A549 (cell line): ENCODE results near the gene ADARB2. TPM values are rescaled to one million over a fixed set of nuclear protein-coding genes. Genes with fewer than 3 reads are reported as not detected.

Experiments
- ATAC-seq, 2 experiments: fragments of 200-7000 bp in 1 of 2; fragments of >200 bp in 1 of 2; cut with Nextera tagmentation in 1 of 2; cut with Tn5 transposase in 1 of 2; 3 replicates each; pipeline versions ENCODE4 v1.8.0 to v1.9.1; 2018 to 2020; ENCODE audit warnings: mild to moderate bottlenecking in 1 of 2, moderate library complexity in 1 of 2
- CTCF ChIA-PET: fragments of 300-600 bp; sonication (Branson Sonifier 250); formaldehyde crosslinking; extraction: SDS; loops from one replicate; lab custom pipeline; 2021; ENCODE audit warnings: antibody characterized with exemption, inconsistent platforms; lab: Yijun Ruan, JAX
- POLR2A ChIA-PET: fragments of 350-600 bp; formaldehyde crosslinking; extraction: SDS; loops from one replicate; lab custom pipeline; 2021; ENCODE audit warnings: antibody characterized with exemption, inconsistent platforms; lab: Yijun Ruan, JAX
- DNase-seq, 2 experiments: peaks; one replicate each; pipeline versions ENCODE4 v3.0.0 to v3.0.0-alpha.2; 2011 to 2016; ENCODE audit warnings: low read depth in 1 of 2, low spot score in 1 of 2
- FAIRE-seq: peaks from 2 replicates; lab custom pipeline; 2011; peaks lifted over from hg19 to GRCh38; lab: Jason Lieb, UNC
- H3K27ac ChIP-seq, 2 experiments: fragments of >200 bp; sonication (Bioruptor Twin); formaldehyde crosslinking; 3 replicates each; pipeline ENCODE4 v1.5.1; 2016 to 2017
- H3K4me1 ChIP-seq: fragments of >200 bp; sonication (Bioruptor Twin); formaldehyde crosslinking; 3 replicates; pipeline ENCODE4 v1.6.1; 2016
- H3K4me2 ChIP-seq: fragments of >200 bp; sonication (Bioruptor Twin); formaldehyde crosslinking; 3 replicates; pipeline ENCODE4 v1.6.1; 2016
- H3K4me3 ChIP-seq: fragments of >200 bp; sonication (Bioruptor Twin); formaldehyde crosslinking; 3 replicates; pipeline ENCODE4 v1.5.1; 2016
- H3K9me3 ChIP-seq: fragments of >200 bp; sonication (Bioruptor Twin); formaldehyde crosslinking; 3 replicates; pipeline ENCODE4 v1.6.1; 2016
- BHLHE40 ChIP-seq: IDR thresholded peaks from 2 replicates; pipeline ENCODE4 v1.6.1; 2012; ENCODE audit warnings: low read depth, low read length, inconsistent platforms
- CBX2 ChIP-seq: fragments of 200-600 bp; sonication (generic); IDR thresholded peaks from 2 replicates; pipeline ENCODE4 v1.6.1; 2016; ENCODE audit warnings: low read depth, mild to moderate bottlenecking, borderline replicate concordance
- CBX8 ChIP-seq: fragments of 200-600 bp; sonication (generic); IDR thresholded peaks from 2 replicates; pipeline ENCODE4 v1.6.1; 2016
- CHD2 ChIP-seq: fragments of 150-350 bp; IDR thresholded peaks from 2 replicates; pipeline ENCODE4 v1.6.1; 2014; ENCODE audit warnings: low read length; ENCODE audit not compliant: partially characterized antibody
- E2F6 ChIP-seq: IDR thresholded peaks from 2 replicates; pipeline ENCODE4 v1.6.1; 2012; ENCODE audit warnings: low read depth, borderline replicate concordance
- EHF ChIP-seq: fragments of 250-450 bp; sonication (Bioruptor Pico); IDR thresholded peaks from 2 replicates; pipeline ENCODE4 v1.5.0; 2020; ENCODE audit warnings: mild to moderate bottlenecking
- EP300 ChIP-seq, 2 experiments: fragments of >200 bp; sonication (Bioruptor Twin); formaldehyde crosslinking; IDR thresholded peaks; 2 replicates in 1 of 2; 3 replicates in 1 of 2; pipeline ENCODE4 v1.6.1; 2016 to 2017
- ESRRA ChIP-seq: fragments of 150-350 bp; IDR thresholded peaks from 2 replicates; pipeline ENCODE4 v1.6.1; 2014; ENCODE audit warnings: mild to moderate bottlenecking, low read length, borderline replicate concordance
- FOXS1 ChIP-seq: fragments of 250-450 bp; sonication (Bioruptor Pico); IDR thresholded peaks from 2 replicates; pipeline ENCODE4 v1.5.0; 2020; ENCODE audit warnings: mild to moderate bottlenecking, moderate library complexity
- GATA3 ChIP-seq: IDR thresholded peaks from 2 replicates; pipeline ENCODE4 v1.6.1; 2012; ENCODE audit warnings: borderline replicate concordance
- HDAC2 ChIP-seq: fragments of 200-600 bp; sonication (generic); IDR thresholded peaks from 2 replicates; pipeline ENCODE4 v1.6.1; 2016
- HEYL ChIP-seq: fragments of 250-450 bp; sonication (Bioruptor Pico); IDR thresholded peaks from 2 replicates; pipeline ENCODE4 v1.8.0; 2021; ENCODE audit warnings: mild to moderate bottlenecking, moderate library complexity
- HOXB5 ChIP-seq: fragments of 250-450 bp; sonication (Bioruptor Pico); IDR thresholded peaks from 2 replicates; pipeline ENCODE4 v1.5.0; 2020; ENCODE audit warnings: mild to moderate bottlenecking, moderate library complexity
- KDM1A ChIP-seq: fragments of 200-600 bp; sonication (generic); IDR thresholded peaks from 2 replicates; pipeline ENCODE4 v1.6.1; 2016; ENCODE audit warnings: low read depth, mild to moderate bottlenecking
- KDM5A ChIP-seq: fragments of 200-600 bp; sonication (generic); IDR thresholded peaks from 2 replicates; pipeline ENCODE4 v1.6.1; 2016; ENCODE audit warnings: antibody characterized with exemption, mild to moderate bottlenecking
- MAZ ChIP-seq: fragments of 150-350 bp; IDR thresholded peaks from 2 replicates; pipeline ENCODE4 v1.6.1; 2014; ENCODE audit warnings: antibody characterized with exemption, low read depth, low read length, borderline replicate concordance
- MYC ChIP-seq: IDR thresholded peaks from 2 replicates; pipeline ENCODE4 v1.6.1; 2012; ENCODE audit warnings: mild to moderate bottlenecking, inconsistent platforms, low read length, improper control_type of control experiment, borderline replicate concordance
- NPAS2 ChIP-seq: fragments of 250-450 bp; sonication (Bioruptor Pico); IDR thresholded peaks from 2 replicates; pipeline ENCODE4 v1.8.0; 2022; ENCODE audit warnings: mild to moderate bottlenecking, moderate library complexity, borderline replicate concordance
- PBX3 ChIP-seq: IDR thresholded peaks from 2 replicates; pipeline ENCODE4 v1.6.1; 2012
- PHF8 ChIP-seq: fragments of 200-600 bp; sonication (generic); IDR thresholded peaks from 2 replicates; pipeline ENCODE4 v1.6.1; 2016; ENCODE audit warnings: low read depth, mild to moderate bottlenecking, antibody characterized with exemption, moderate library complexity, borderline replicate concordance
- SMC3 ChIP-seq: fragments of >200 bp; sonication (Bioruptor Twin); formaldehyde crosslinking; IDR thresholded peaks from 3 replicates; pipeline ENCODE4 v1.6.1; 2018; ENCODE audit warnings: inconsistent platforms
- ZFP36 ChIP-seq: fragments of 450-650 bp; IDR thresholded peaks from 2 replicates; pipeline ENCODE4 v1.6.1; 2014; ENCODE audit warnings: borderline replicate concordance; ENCODE audit not compliant: partially characterized antibody
- ZSCAN20 ChIP-seq: fragments of 250-450 bp; sonication (Bioruptor Pico); IDR thresholded peaks from 2 replicates; pipeline ENCODE4 v1.8.0; 2022; ENCODE audit warnings: mild to moderate bottlenecking, moderate library complexity
- WGBS: methylation state at CpG from one replicate; pipeline ENCODE4 v1.1.6; 2017; ENCODE audit errors: missing lambda C conversion rate; 5-methylcytosine and 5-hydroxymethylcytosine counted together
- polyA plus RNA-seq, 4 experiments: library from polyadenylated mRNA; depleted of rRNA in 3 of 4; stranded (reverse); fragments of >200 nt; fragmentation: RNase III in 1 of 4; extraction: RNeasy Plus Mini Kit Qiagen cat#74134 plus additional on column Dnase treatment in 1 of 4; gene quantifications; 2 replicates in 3 of 4; 3 replicates in 1 of 4; pipeline ENCODE4 v1.2.3, GENCODE V29; 2011 to 2017
- TF ChIP-seq, protein P1 (sequence below): fragments of 450-650 bp; IDR thresholded peaks from 2 replicates; pipeline ENCODE4 v1.6.1; 2014; ENCODE audit warnings: antibody characterized with exemption

The ADARB2 gene
- polyA plus RNA-seq, 2 of the 4 experiments (the other 2 are of a cell fraction): not detected

DNA sequence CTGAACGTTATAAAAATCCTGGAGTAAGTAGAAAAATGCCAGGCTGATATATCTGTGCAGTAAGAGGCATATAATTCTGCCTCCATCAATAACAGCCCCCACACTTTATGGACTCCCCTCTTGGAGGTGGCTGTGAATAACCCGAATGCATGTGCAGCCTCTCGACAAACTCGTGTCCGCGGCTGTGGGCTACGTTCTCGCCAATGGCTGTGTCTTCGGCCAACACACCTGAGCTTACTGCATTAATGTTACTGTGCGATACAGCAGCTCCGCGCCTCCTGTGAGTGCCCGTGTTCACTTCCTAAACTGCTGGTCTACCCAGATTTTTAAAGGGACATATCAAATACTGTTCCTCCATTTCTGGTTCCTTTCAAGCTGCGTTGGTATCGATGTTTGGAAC lies 209.4 kb downstream of the ADARB2 start (continued):
- TF ChIP-seq BHLHE40: no peak
- TF ChIP-seq NPAS2 (CRISPR knock-in tag): no peak
- no peak for TF ChIP-seq HOXB5
- no peak for TF ChIP-seq HDAC2
- TF ChIP-seq SMC3: no peak
- no peak for TF ChIP-seq PBX3

- 34% methylated on average over 17 of the region's 18 CpGs for WGBS
- CTCF ChIA-PET: no interaction called here
These were observed 210.8 kb downstream of the ADARB2 start for GRCh38 chr10:1526436-1527055.

GRCh38 chr10:1525354-1526162 lies 211.8 kb downstream of the ADARB2 start:
- Histone ChIP-seq H3K4me1 (no peaks in the 10 kb centered on the region), H3K4me3 (no peak overlapping the region), H3K4me2 (no peak overlapping the region), H3K27ac (no peak overlapping the region), H3K9me3 (no peaks in the 10 kb centered on the region)
- DNase-seq (no peak), FAIRE-seq (no peak), ATAC-seq (no peak)
- WGBS: 58% methylated on average over 32 of the region's 32 CpGs
- ChIA-PET POLR2A (no interaction called here), CTCF (no interaction called here)
- TF ChIP-seq KDM1A: no peak
- no peak for TF ChIP-seq MAZ
- TF ChIP-seq GATA3: no peak
- TF ChIP-seq KDM5A: no peak
- no peak for TF ChIP-seq CHD2

More at GRCh38 chr10:1526436-1527055, 210.8 kb downstream of the ADARB2 start:
- H3K4me3 ChIP-seq: no peak overlapping the region
- TF ChIP-seq EHF (CRISPR knock-in tag): no peak
- TF ChIP-seq NPAS2 (CRISPR knock-in tag): no peak
- no peak for TF ChIP-seq ZFP36
- TF ChIP-seq CBX8: no peak
- no peak for TF ChIP-seq ZSCAN20 (CRISPR knock-in tag)
- TF ChIP-seq PHF8: no peak
- no peak for TF ChIP-seq MYC
- TF ChIP-seq CBX2: no peak
- TF ChIP-seq MAZ: no peak
- no peak for TF ChIP-seq KDM5A
- TF ChIP-seq, protein P1, sequence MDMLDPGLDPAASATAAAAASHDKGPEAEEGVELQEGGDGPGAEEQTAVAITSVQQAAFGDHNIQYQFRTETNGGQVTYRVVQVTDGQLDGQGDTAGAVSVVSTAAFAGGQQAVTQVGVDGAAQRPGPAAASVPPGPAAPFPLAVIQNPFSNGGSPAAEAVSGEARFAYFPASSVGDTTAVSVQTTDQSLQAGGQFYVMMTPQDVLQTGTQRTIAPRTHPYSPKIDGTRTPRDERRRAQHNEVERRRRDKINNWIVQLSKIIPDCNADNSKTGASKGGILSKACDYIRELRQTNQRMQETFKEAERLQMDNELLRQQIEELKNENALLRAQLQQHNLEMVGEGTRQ: no peak
- TF ChIP-seq FOXS1 (CRISPR knock-in tag): no peak
- no peak for TF ChIP-seq HEYL (CRISPR knock-in tag)
- no peak for TF ChIP-seq EP300 (IDR thresholded peaks at IDR 0.05)
- no peak for TF ChIP-seq E2F6
- TF ChIP-seq GATA3: no peak
- no peak for TF ChIP-seq ESRRA
- H3K4me1 ChIP-seq: no peaks in the 10 kb centered on the region
- ATAC-seq: no peak
- H3K27ac ChIP-seq: no peak overlapping the region
- FAIRE-seq: no peak
- peak overlapping the region; percentile 19; the same call in 1 of the 3 replicates for H3K4me2 ChIP-seq
- POLR2A ChIA-PET: no interaction called here
- no peaks in the 10 kb centered on the region for H3K9me3 ChIP-seq
- DNase-seq: no peak
